ENCODE data around the gene BRCC3.

DNA sequence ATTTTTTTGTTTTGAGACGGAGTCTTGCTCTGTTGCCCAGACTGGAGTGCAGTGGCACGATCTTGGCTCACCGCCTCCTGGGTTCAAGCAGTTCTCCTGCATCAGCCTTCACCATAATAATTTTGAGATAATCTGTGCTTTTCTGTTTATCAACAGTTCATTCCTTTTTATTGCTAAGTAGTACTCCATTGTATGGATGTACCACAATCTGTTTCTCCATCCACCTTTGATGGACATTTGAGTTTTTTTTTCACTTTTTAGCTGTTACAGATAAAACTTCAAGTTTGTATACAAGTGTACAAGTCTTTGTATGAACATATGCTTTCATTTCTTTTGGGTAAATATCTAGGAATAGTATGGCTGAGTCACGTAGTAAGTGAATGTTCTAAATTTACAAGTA, 35.6 kb upstream of the BRCC3 start:
- TF ChIP-seq, protein P1, sequence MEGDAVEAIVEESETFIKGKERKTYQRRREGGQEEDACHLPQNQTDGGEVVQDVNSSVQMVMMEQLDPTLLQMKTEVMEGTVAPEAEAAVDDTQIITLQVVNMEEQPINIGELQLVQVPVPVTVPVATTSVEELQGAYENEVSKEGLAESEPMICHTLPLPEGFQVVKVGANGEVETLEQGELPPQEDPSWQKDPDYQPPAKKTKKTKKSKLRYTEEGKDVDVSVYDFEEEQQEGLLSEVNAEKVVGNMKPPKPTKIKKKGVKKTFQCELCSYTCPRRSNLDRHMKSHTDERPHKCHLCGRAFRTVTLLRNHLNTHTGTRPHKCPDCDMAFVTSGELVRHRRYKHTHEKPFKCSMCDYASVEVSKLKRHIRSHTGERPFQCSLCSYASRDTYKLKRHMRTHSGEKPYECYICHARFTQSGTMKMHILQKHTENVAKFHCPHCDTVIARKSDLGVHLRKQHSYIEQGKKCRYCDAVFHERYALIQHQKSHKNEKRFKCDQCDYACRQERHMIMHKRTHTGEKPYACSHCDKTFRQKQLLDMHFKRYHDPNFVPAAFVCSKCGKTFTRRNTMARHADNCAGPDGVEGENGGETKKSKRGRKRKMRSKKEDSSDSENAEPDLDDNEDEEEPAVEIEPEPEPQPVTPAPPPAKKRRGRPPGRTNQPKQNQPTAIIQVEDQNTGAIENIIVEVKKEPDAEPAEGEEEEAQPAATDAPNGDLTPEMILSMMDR (IDR thresholded peaks at IDR 0.05; ENCODE audit: poor library complexity) = no peak
- TF ChIP-seq EZH2 (IDR thresholded peaks at IDR 0.05; ENCODE audit: borderline replicate concordance) (no peak), EZH2phosphoT487 (IDR thresholded peaks at IDR 0.05; ENCODE audit: low read depth, severe bottlenecking, unreplicated experiment) (no peak)
